MM.1S (cell line): ENCODE results near the gene INO80.

Experiments used
- DNase-seq: peaks from one replicate; pipeline ENCODE4 v3.0.0-alpha.2; 2015
- H2AFZ ChIP-seq: fragments of 300-600 bp; sonication (generic); 2 replicates; pipeline ENCODE4 v1.6.0; 2016; ENCODE audit warnings: antibody characterized with exemption, low read length
- H3F3A ChIP-seq: fragments of 300-600 bp; sonication (generic); 2 replicates; pipeline ENCODE4 v1.6.1; 2016; ENCODE audit warnings: mild to moderate bottlenecking, antibody characterized with exemption, low read length, moderate library complexity, mixed read lengths; ENCODE audit not compliant: insufficient read depth
- H3K27ac ChIP-seq: fragments of 300-600 bp; sonication (generic); 2 replicates; pipeline ENCODE4 v1.5.1; 2016; ENCODE audit warnings: mild to moderate bottlenecking, low read length
- H3K27me3 ChIP-seq: fragments of 300-600 bp; sonication (generic); replicated peaks from 2 replicates; pipeline ENCODE4 v1.6.0; 2016; ENCODE audit warnings: low read length; ENCODE audit not compliant: insufficient read depth
- H3K36me3 ChIP-seq: fragments of 300-600 bp; sonication (generic); replicated peaks from 2 replicates; pipeline ENCODE4 v1.6.1; 2016; ENCODE audit warnings: mild to moderate bottlenecking, low read length, mixed read lengths; ENCODE audit not compliant: insufficient read depth
- H3K4me1 ChIP-seq: fragments of 300-600 bp; sonication (generic); 2 replicates; pipeline ENCODE4 v1.6.1; 2016; ENCODE audit warnings: low read length, mixed read lengths
- H3K4me2 ChIP-seq: fragments of 300-600 bp; sonication (generic); 2 replicates; pipeline ENCODE4 v1.6.0; 2016; ENCODE audit warnings: low read depth, low read length
- H3K4me3 ChIP-seq: fragments of 300-600 bp; sonication (generic); 2 replicates; pipeline ENCODE4 v1.5.1; 2016; ENCODE audit warnings: low read length, mixed read lengths
- H3K79me2 ChIP-seq: fragments of 300-600 bp; sonication (generic); 2 replicates; pipeline ENCODE4 v1.6.1; 2016; ENCODE audit warnings: mixed run types, low read length, mixed read lengths
- H3K9ac ChIP-seq: fragments of 300-600 bp; sonication (generic); 2 replicates; pipeline ENCODE4 v1.6.1; 2016; ENCODE audit warnings: low read length, mixed read lengths
- H3K9me2 ChIP-seq: fragments of 300-600 bp; sonication (generic); replicated peaks from 2 replicates; pipeline ENCODE4 v1.6.1; 2016; ENCODE audit warnings: mild to moderate bottlenecking, low read length, mixed read lengths; ENCODE audit not compliant: insufficient read depth
- H3K9me3 ChIP-seq: fragments of 300-600 bp; sonication (generic); replicated peaks from 2 replicates; pipeline ENCODE4 v1.6.1; 2016; ENCODE audit warnings: mild to moderate bottlenecking, low read length, mixed read lengths; ENCODE audit not compliant: insufficient read depth
- H4K20me1 ChIP-seq: fragments of 300-600 bp; sonication (generic); 2 replicates; pipeline ENCODE4 v1.6.1; 2016; ENCODE audit warnings: mild to moderate bottlenecking, low read length, moderate library complexity, mixed read lengths; ENCODE audit not compliant: insufficient read depth
- CTCF ChIP-seq: fragments of 300-600 bp; sonication (generic); IDR thresholded peaks from 2 replicates; pipeline ENCODE4 v1.5.1; 2016; ENCODE audit warnings: antibody characterized with exemption, low read length, mixed read lengths
- EZH2 ChIP-seq: fragments of 300-600 bp; sonication (generic); optimal IDR thresholded peaks from 2 replicates; pipeline ENCODE3; 2017; ENCODE audit warnings: low read depth, mild to moderate bottlenecking, antibody characterized with exemption, low read length, mixed read lengths
- EZH2phosphoT487 ChIP-seq: fragments of 300-600 bp; sonication (generic); IDR thresholded peaks from 2 replicates; pipeline ENCODE4 v1.6.1; 2018; ENCODE audit warnings: antibody characterized with exemption, low read length

Gene INO80

GRCh38 chr15:40951764-40952163 is 164.3 kb downstream of the INO80 start:
- H3K9me3 ChIP-seq = no peaks in the 10 kb centered on the region
- H3K79me2 ChIP-seq = peaks cover 11% of the 10 kb centered on the region; the same call in 1 of the 2 replicates
- H3K27ac ChIP-seq = no peak overlapping the region
- H3F3A ChIP-seq = no peaks in the 10 kb centered on the region
- H3K9ac ChIP-seq = no peak overlapping the region
- no peak for DNase-seq
- H2AFZ ChIP-seq = no peak overlapping the region
- H3K4me3 ChIP-seq = no peak overlapping the region
- no peak overlapping the region for H3K4me2 ChIP-seq
- H3K9me2 ChIP-seq = no peaks in the 10 kb centered on the region
- H3K36me3 ChIP-seq = no peaks in the 10 kb centered on the region
- no peak for TF ChIP-seq EZH2
- no peak for TF ChIP-seq CTCF
- TF ChIP-seq EZH2phosphoT487 = no peak
- no peaks in the 10 kb centered on the region for H4K20me1 ChIP-seq
- no peaks in the 10 kb centered on the region for H3K27me3 ChIP-seq
- peaks cover 7% of the 10 kb centered on the region; the same call in 1 of the 2 replicates for H3K4me1 ChIP-seq

GRCh38 chr15:40949756-40950207 is 166.3 kb downstream of the INO80 start:
- Histone ChIP-seq H3F3A (peaks cover 3% of the 10 kb centered on the region; the same call in 1 of the 2 replicates), H4K20me1 (no peaks in the 10 kb centered on the region), H3K27me3 (no peaks in the 10 kb centered on the region), H3K27ac (no peak overlapping the region), H3K9ac (no peak overlapping the region), H3K4me3 (no peak overlapping the region), H3K36me3 (no peaks in the 10 kb centered on the region), H3K9me2 (no peaks in the 10 kb centered on the region), H3K9me3 (no peaks in the 10 kb centered on the region), H2AFZ (no peak overlapping the region), H3K4me1 (peaks cover 12% of the 10 kb centered on the region), H3K4me2 (no peak overlapping the region), H3K79me2 (peaks cover 11% of the 10 kb centered on the region; the same call in 1 of the 2 replicates)
- TF ChIP-seq CTCF = no peak
- no peak for TF ChIP-seq EZH2phosphoT487
- TF ChIP-seq EZH2 = no peak
- DNase-seq = no peak

GRCh38 chr15:40948706-40949473 is 167.2 kb downstream of the INO80 start:
- Histone ChIP-seq H3K9me3 (no peaks in the 10 kb centered on the region), H3F3A (peaks cover 3% of the 10 kb centered on the region; the same call in 1 of the 2 replicates), H3K9me2 (no peaks in the 10 kb centered on the region), H3K4me2 (no peak overlapping the region), H4K20me1 (no peaks in the 10 kb centered on the region), H3K4me1 (peaks cover 7% of the 10 kb centered on the region), H3K27me3 (no peaks in the 10 kb centered on the region), H3K79me2 (peaks cover 6% of the 10 kb centered on the region; the same call in 1 of the 2 replicates), H3K27ac (no peak overlapping the region), H3K9ac (no peak overlapping the region), H3K36me3 (no peaks in the 10 kb centered on the region), H3K4me3 (no peak overlapping the region), H2AFZ (no peak overlapping the region)
- no peak for TF ChIP-seq EZH2
- no peak for TF ChIP-seq EZH2phosphoT487
- TF ChIP-seq CTCF = no peak
- no peak for DNase-seq
